ENCODE results near the gene CDHR4. TPM values are rescaled to one million over a fixed set of nuclear protein-coding genes. Genes with fewer than 3 reads are reported as not detected.

CDHR4 gene
- total RNA-seq, 2 donors from 2014 or later: 0.29 to 0.46 TPM

DNA sequence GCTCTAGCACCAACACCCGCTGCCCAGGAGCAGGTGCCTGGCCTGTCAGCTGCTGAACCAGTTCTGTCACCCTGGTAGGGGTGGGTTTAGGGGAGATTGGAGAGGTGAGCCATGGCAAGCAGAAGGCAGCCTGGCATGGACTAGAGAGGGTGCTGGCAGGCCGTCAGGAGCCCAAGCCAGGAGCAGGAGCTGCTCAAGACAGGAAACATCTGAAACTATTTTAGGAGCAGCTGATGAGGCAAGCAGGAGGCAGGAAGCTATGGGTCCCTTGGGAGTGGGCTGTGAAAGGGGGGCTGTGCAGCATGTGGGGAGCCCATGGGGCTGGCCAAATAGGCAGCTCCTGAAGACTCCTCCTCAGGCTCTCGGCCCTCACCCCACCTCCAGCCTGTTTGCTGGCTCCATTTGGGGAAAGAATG lies 5.7 kb upstream of the CDHR4 start:
- intact Hi-C loops (cut with DNase I): loop anchor here in 1 of 2 donors (2.0 kb wide), 1 partner anchor 35 kb away; no protein-coding TSS in a partner anchor
- DNase-seq (ENCODE audit: low spot score): peak; percentile 90

DNA sequence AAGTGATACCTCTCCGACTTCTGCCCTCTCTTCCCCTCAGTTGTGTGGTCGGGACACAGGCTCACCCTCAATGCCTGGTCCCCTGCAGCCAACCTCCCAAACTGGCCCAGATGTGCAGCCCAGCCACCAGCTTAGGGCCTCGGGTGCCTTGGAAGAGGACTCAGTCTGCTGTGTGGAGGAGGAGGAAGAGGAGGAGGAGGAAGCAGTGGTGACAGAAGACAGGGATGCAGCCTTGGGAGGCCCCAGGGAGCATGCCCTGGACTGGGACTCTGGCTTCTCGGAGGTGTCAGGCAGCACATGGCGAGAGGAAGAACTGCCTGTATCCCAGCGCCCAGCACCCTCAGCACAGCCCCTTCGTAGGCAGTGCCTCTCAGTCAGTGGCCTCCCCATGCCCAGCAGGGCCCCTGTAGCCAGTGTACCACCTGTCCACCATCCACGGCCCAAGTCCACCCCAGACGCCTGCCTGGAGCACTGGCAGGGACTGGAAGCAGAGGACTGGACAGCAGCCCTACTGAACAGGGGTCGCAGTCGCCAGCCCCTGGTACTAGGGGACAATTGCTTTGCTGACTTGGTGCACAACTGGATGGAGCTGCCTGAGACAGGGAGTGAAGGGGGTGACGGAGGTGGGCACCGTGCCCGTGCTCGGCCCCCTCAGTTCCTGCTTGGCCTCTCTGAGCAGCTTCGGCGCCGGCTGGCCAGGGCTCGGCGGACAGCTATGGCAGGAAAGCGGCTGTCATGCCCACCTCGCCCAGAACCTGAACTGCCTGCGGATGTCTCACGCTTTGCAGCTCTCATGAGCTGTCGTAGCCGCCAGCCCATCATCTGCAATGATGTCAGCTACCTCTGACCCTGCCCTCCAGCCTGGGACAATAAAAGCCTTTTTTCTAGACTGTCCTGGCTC lies 4.7 kb upstream of the CDHR4 start:
- intact Hi-C loops (cut with DNase I): loop anchor here in 1 of 2 donors (2.0 to 5.0 kb wide), 2 partner anchors 36 to 103 kb away; no protein-coding TSS in a partner anchor
- no peak for DNase-seq (ENCODE audit: low spot score)

DNA sequence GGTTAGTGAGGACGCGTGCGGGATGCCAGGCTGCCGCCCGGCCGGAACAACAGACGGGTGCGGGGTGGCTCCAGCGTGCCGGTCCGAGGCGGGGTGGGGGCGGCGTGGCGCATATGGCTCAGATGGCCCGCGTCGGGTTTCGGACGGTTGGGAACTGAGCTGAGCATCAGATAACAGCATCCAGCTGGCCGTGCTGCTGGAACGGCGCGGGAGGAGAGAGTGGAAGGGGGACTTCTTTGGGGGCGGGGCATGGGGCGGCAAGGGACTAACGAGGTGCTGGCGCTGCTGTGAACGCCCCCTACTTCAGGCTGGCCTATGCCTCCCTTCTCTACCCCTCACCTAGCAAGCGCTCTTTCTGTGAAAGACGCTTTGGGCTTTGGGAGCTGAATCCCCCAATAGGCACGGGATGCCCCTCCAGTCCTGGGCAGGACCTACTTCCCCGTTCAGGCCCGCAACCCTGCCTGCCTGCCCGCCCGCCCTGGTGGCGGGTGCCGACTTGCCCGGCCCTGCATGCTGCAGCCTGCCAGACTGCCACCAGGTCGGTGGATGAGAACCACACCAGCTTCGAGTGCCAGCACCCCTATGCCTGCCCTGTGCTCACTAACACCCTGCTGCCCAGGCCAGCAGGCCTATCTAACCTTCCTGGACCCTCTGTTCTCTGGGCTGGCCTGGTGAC lies 3.9 kb upstream of the CDHR4 start:
- DNase-seq (ENCODE audit: low spot score): no peak
- intact Hi-C loops (cut with DNase I): loop anchor here in 1 of 2 donors (2.0 to 5.0 kb wide), 2 partner anchors 37 to 104 kb away; no protein-coding TSS in a partner anchor

DNA sequence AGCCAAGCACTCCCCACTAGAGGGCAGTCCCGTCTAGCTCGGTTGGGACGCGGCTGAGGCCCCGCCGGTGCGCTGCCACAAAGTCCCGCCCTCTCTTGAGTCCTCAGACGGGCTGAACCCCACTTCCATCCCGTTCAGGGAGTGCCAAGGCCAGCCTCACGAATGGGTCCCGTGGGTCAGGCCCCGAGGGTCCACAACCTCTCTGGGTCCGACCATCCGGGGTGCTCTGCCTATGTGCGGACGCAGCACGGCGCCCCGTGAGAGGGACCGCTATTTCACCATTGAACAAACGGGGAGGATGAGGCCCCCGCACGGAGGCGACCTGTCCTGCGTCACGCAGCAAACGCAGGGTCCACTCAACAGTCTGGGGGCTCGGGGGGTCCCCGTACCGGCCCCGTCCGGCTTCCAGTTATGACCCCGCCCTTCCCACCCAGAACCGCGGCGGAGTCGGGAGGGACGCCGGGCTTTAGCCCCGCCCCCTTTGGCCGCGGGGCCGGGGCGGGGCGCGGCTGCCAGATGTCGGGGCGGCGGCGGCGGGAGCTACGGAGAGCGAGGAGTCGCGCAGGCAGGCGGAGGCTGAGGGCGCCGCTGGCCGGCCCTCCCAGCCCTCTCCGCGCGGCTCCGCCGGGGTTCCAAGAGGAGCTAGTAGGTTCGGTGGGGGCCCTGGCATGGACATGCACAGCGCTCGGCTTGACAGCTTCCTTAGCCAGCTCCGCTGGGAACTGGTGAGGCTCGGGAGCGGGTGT lies 3.2 kb upstream of the CDHR4 start, which contains the start of gene INKA1:
Gene INKA1, plus strand, starts transcription at position 543 of the 746 bp plus-strand sequence. Its CDS starts 132 bp downstream, at position 675.
- intact Hi-C loops (cut with DNase I): loop anchor here in 1 of 2 donors (5.0 kb wide), 1 partner anchor 104 kb away; no protein-coding TSS in a partner anchor
- peak; percentile 96 for DNase-seq (ENCODE audit: low spot score)

DNA sequence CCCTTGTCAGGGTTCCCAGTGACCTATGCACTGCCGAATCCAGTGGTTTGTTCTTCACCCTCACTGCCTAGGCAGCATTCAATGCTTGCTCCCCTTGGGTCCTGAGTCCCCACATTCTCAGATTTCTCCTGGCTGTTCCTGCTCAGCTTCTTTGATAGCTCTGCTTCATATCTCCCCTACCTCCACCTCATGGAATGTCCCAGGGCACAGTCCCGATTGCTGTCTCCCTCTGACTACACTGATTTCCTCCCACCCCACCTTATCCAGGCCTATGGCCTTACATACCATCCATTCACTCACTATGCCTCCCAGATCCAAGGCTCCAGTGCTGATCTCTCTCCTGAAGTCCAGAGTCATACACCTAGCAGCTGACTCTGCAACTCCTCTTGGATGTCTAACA lies 1.5 kb upstream of the CDHR4 start:
- DNase-seq (ENCODE audit: low spot score): no peak
- intact Hi-C loops (cut with DNase I): loop anchor here in 1 of 2 donors (5.0 kb wide), 1 partner anchor 106 kb away; no protein-coding TSS in a partner anchor

DNA sequence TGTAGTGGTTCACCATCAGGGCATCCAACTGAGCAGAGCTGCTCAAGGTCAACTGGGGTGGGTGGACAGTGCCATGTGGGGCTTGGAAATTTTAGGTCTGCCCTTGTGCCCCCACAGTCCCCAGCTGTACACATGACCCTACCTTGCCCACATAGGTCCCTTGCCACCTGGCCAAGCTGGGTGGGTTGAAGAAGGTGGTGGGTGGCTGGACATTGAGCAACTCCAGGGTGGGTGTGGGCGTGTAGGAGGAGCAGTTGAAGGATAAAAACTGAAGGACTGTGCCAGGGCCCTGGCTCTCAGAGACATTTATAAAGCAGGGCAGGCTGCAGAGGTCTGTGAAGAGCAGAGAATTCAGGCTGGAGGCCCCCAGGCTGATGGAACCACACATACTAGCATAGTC lies 568 bp downstream of the CDHR4 start:
- intact Hi-C loops (cut with DNase I): no loop called here
- DNase-seq (ENCODE audit: low spot score): no peak

DNA sequence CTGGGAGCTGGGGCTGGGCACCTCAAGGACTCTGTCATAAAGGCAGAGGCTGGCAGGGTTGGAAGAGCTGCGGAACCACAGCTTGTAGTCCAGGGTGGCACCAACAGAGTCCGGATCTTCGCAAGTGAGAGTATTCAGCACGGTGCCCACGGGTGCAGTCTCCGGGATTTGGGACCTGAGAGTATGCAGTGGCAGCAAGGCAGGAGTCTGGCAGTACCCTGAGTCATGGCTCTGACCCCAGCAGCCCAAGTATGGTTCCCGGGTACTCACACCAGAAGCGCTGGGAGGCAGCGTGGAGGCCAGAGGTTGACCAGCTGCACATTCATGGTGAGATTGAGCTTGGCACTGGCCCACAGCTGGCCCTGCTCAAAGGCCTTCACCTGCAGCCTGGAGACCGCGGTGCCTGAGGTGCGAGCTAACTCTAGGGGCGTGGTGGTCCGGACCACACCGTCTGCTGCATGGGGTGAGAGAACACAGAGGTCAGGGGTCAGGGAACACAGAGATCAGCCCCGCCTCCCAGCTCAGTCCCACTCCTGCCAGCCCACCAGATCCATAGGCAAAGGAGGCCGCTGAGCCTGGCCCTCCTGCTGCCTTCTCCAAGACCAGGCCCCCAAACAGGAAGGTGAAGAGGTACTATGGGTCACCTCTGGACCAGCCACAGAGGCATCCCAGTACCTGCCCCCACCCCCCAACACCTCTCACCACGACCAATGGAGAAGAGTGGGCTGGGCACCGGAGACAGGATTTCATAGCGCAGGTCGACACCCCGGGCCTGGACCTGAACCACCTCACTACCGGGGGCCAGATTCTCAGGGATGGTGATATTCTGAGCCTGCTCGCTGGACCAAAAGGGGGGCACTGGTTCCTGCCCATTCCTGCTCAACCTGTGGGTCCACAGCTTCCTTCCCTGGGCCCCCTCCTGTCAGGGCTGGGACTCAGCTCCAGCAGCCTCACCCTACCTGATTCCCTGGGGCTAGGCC lies 4.5 kb downstream of the CDHR4 start:
- DNase-seq (ENCODE audit: low spot score): peak; percentile 62
- intact Hi-C loops (cut with DNase I): no loop called here

DNA sequence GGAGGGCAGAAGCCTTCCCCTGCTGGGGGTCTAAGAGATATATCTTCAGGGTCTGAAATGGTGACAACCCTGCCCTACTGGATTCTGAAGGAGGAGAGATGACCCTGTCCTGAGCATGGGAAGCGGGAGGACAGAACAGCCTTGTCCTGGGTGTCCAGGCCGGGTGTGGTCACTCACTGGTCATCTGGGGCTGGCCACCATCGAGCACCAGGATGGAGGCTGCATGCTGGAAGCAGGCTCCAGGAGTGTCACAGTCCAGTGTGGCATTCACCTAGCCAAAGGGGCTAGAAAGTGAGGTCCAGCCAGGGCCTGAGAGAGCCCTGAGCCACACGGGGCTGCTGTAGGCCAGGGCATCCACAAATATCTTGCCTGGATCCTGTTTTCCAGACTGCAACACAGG lies 5.2 kb downstream of the CDHR4 start:
- DNase-seq (ENCODE audit: low spot score): peak; percentile 51
- intact Hi-C loops (cut with DNase I): no loop called here

DNA sequence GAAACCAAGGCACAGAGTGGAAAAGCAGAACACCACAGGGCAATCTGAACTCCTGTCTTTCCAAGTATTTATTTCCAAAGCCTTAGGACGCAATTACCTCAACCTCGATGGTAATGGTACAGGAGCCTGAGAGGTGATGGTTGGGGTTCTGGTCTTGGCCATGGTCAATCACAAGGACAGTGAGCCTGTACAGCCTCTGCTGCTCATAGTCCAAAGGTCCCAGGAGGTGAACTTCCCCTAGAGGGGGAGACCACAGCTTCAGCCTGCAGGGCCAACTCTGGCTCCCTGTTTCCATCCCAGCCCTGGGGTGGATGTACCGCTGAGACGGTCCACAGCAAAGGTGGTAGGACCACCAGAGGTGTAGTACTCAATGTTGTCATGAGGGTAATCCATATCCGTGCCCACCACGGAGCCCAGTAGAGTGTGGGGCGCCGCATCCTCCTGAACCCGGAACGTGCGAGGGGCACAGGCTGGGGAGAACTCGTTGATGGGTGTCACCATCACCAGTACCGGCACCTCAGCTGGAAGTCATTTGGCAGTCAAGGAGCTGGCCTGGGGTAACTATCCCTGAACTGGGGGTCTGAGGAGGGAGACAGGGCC lies 6.1 kb downstream of the CDHR4 start:
- intact Hi-C loops (cut with DNase I): no loop called here
- peak; percentile 62 for DNase-seq (ENCODE audit: low spot score)

DNA sequence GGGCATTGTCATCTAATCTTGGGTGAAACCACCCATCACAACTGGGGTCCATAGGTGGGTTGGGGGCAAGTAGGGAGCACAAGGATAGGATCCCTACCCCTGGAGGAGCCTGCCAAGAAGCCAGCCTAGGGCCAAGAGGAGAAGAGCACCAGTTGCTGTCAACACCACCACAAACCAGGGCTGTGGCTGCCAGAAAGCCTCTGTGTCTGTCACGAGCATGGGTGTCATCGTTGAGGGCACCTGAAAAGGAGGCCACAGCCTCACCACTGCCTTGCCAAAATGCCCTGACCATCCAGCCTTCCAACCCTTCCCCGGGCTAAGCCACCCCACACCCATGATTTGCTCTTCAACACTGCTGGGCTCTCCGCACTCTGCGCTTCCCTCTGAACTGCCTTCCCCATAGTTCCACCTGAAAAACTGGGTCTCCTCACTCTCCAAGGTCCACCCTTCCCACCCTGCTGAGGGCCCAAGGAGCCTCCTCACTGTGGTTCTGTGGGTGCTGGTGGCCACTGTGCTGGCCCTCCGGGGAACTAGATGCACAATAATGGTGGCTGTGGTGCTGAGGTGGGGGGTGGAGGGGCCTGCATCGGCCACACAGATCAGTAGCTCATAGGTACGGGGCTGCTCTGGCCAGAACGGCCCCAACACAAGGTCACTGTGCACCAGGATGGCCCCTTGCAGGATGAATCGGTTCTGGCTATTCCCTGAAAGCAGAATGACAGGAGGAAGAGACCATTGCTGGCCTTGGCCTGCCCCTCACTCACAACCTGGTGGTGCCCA lies 7.1 kb downstream of the CDHR4 start:
- intact Hi-C loops (cut with DNase I): no loop called here
- peak; percentile 52 for DNase-seq (ENCODE audit: low spot score)

DNA sequence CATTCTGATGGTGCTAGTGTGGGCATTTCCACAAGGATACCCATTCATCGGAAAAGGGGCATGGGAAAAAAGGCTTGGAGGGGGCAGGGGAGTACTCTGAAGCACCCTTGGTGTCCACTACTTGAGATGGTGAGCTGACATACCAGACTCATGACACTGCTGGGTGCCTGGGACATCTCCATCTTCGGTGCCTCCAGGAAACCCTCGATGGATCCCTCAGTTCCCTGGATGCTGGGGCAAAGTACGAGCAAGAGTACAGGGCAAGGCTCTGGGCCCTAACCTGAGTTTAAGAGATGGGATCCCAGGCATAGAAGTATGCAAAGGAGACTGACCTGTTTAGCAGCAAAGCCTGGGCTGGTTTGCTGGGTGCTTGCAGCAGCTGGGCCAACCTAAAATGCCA lies 8.1 kb downstream of the CDHR4 start:
- DNase-seq (ENCODE audit: low spot score): peak; percentile 29
- intact Hi-C loops (cut with DNase I): no loop called here

DNA sequence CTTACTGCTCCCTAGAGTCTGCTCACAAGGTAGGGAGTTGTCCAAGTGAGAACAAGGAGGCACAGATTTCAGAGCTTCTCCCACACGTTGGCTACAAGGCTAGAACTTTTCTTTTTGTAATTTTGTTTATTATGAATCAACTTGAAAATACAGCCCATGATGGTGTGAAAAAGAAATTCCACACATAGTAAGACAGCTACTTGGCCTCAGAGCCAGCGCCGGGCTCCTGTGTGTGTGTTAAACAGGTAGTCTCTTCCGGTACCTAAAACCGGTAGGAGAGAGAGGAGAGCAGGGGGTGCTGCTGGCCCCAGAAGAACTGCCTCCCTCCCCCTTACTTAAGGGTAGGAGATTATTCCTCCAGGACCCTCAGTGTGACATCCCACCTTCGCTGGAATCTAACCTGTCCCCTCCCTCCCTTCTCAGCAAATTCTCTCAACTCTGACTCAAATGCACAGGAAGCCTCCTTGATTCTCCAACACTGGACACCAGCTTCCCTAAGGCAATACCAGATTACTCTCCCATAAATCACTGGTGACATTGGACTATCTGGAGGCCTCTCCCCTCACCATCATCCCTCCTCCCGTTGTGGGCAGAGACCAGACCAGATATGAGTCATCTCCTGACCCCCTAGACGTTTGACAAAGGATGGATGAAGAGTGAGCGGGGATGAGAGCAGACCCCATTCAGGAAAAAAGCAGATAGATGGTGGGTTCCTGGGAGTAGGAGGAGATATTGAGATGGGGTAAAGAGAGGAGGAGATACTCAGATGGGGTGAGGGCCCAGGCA lies 8.9 kb downstream of the CDHR4 start:
- peak; percentile 64 for DNase-seq (ENCODE audit: low spot score)
- intact Hi-C loops (cut with DNase I): no loop called here

DNA sequence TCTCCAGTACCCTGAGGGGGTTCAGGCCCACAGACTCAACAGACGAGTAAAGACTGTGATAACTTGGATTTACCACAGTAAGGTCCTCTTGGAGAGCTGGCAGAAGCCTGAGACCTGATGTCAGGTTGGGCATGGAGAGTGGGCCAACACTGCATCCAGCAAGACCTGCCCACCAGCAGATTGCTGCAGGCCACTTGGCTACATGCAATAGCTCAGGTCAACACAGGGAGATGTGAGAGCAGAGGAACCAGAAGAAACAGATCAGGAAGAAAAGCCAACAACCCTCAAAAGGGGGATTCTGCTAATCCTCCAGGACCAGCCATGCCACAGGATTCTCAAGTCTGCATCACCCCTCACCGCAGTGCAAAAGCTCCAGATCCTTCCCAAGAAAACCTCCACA lies 11.6 kb downstream of the CDHR4 start:
- DNase-seq (ENCODE audit: low spot score): peak; percentile 25
- intact Hi-C loops (cut with DNase I): no loop called here

DNA sequence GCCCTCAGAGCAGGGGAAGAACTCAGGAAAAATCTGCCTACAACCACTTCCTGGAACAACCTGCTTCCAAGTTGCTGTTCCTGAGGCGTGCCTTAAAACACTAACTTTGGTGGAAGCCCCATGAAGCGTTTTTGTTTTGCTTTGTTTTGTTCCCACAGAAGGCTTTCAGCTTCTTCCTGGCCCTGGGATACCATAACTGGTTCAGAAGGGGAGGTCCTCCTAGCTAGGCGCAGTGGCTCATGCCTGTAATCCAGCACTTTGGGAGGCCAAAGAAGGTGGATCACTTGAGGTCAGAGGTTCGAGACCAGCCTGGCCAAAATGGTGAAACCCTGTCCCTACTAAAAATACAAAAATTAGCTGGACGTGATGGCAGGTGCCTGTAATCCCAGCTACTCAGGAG lies 12.1 kb downstream of the CDHR4 start:
- DNase-seq (ENCODE audit: low spot score): peak; percentile 41
- intact Hi-C loops (cut with DNase I): no loop called here

DNA sequence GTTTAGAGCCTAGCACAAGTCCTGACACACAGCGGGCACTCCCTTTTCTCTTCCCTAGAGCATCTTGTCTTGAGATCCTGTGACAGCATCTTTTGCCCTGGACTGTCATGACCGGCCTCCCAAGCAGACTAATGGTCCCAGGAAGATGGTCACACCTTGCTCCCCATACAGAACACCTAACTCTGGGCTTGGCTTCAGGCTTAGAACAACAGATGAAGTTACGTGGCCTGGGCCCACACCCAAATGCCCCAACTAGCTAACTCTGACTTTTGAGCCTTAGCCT lies 12.6 kb downstream of the CDHR4 start:
- peak; percentile 69 for DNase-seq (ENCODE audit: low spot score)
- intact Hi-C loops (cut with DNase I): no loop called here

DNA sequence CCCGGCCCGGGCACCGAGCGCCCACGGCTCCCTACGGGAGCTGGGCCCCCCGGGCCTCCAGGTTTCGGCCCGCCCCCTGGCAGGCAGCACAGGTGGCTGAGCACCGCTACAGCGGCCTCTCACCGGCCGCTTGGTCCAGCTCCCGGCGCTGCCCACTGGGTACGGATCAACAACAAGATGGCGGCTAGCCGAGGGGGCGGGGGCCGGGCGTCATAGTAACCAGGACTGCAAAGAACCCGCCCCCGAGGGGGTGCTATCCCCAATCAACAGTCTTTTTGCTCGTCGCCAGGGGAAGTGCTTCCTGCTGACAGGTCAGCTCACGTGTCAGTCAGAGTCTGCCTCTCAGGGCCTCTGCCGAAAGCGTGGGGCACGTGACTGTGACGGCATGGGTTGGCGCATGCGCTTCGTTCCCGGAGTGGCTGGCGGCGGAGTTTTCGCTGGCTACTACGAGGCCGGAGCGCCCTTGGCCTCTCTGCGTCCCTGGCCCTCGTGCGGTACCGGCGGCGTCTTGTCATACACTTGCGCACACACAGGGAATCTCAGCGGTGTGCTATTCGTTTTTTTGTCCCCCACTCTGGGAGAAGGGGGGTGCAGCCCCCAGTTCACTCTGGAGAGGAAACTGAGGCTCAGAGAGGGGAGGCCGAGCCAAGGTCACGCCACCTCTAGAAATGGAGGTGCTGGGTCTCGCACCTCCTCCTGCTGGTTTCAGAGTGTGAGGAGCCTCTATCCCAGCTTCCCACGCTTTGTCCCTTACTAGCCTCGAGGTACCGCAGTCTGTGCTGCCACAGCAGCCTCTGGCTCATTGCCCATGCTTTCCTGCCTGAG lies 13.1 kb downstream of the CDHR4 start, which contains the start of gene IP6K1:
Gene IP6K1, minus strand, starts transcription at position 186 of the 825 bp plus-strand sequence. CDS start 38,502 bp downstream, outside the sequence.
- intact Hi-C loops (cut with DNase I): no loop called here
- peak; percentile 100 for DNase-seq (ENCODE audit: low spot score)
